Smooth muscle cell (in vitro differentiated cells): ENCODE data around the gene COBL. TPM values are rescaled to one million over a fixed set of nuclear protein-coding genes. Genes with fewer than 3 reads are reported as not detected.
A peak's percentile ranks its signal among the peaks of the same experiment; 100 is the strongest.

ENCODE experiments used
- DNase-seq: peaks from one replicate; lab custom pipeline; 2025; ENCODE audit not compliant: unreplicated experiment; lab: John Stamatoyannopoulos, UW
- H2AFZ ChIP-seq: fragments of 200-600 bp; sonication (generic); 2 replicates; pipeline ENCODE4 v1.6.0; 2016; ENCODE audit warnings: antibody characterized with exemption, low read depth, mild to moderate bottlenecking
- H3F3A ChIP-seq: fragments of 200-600 bp; sonication (generic); 2 replicates; pipeline ENCODE4 v1.6.0; 2017; ENCODE audit warnings: antibody characterized with exemption, low read depth
- H3K27ac ChIP-seq: fragments of 200-600 bp; sonication (generic); 2 replicates; pipeline ENCODE4 v1.5.1; 2016; ENCODE audit warnings: low read depth, mild to moderate bottlenecking
- H3K27me3 ChIP-seq: fragments of 200-600 bp; sonication (generic); 2 replicates; pipeline ENCODE4 v1.6.1; 2016; ENCODE audit warnings: low read depth, mild to moderate bottlenecking
- H3K36me3 ChIP-seq: fragments of 200-600 bp; sonication (generic); 2 replicates; pipeline ENCODE4 v1.5.1; 2016; ENCODE audit warnings: low read depth
- H3K4me1 ChIP-seq: fragments of 200-600 bp; sonication (generic); 2 replicates; pipeline ENCODE4 v1.5.1; 2016; ENCODE audit warnings: low read depth
- H3K4me2 ChIP-seq: fragments of 200-600 bp; sonication (generic); 2 replicates; pipeline ENCODE4 v1.6.0; 2016; ENCODE audit warnings: mild to moderate bottlenecking
- H3K4me3 ChIP-seq: fragments of 200-600 bp; sonication (generic); 2 replicates; pipeline ENCODE4 v1.5.1; 2016; ENCODE audit warnings: mild to moderate bottlenecking
- H3K79me2 ChIP-seq: fragments of 200-600 bp; sonication (generic); 2 replicates; pipeline ENCODE4 v1.6.0; 2016; ENCODE audit warnings: low read depth, mild to moderate bottlenecking
- H3K9ac ChIP-seq: fragments of 200-600 bp; sonication (generic); 2 replicates; pipeline ENCODE4 v1.6.0; 2016; ENCODE audit warnings: low read depth
- H3K9me3 ChIP-seq: fragments of 200-600 bp; sonication (generic); replicated peaks from 2 replicates; pipeline ENCODE4 v1.5.1; 2016; ENCODE audit warnings: low read depth
- H4K20me1 ChIP-seq: fragments of 200-600 bp; sonication (generic); 2 replicates; pipeline ENCODE4 v1.6.0; 2016; ENCODE audit warnings: low read depth
- CTCF ChIP-seq: fragments of 200-600 bp; sonication (generic); IDR thresholded peaks from 2 replicates; pipeline ENCODE4 v1.5.1; 2017; ENCODE audit warnings: borderline replicate concordance, mild to moderate bottlenecking, antibody characterized with exemption; ENCODE audit not compliant: insufficient read depth, poor library complexity, severe bottlenecking
- WGBS: methylation state at CpG from one replicate; pipeline ENCODE4 v1.1.7; 2016; ENCODE audit warnings: low lambda C conversion rate; 5-methylcytosine and 5-hydroxymethylcytosine counted together
- polyA plus RNA-seq: library from polyadenylated mRNA; unstranded; fragments of >200 nt; fragmentation: Nextera tagmentation; extraction: Ambion mirVana; gene quantifications from 2 replicates; pipeline ENCODE4 v1.2.1, GENCODE V29; 2016
- total RNA-seq: library from RNA; depleted of rRNA; stranded (reverse); fragments of >200 nt; gene quantifications from 2 replicates; pipeline ENCODE4 v1.2.3, GENCODE V29; 2014

COBL gene
- total and polyA plus RNA-seq, 2 experiments from 2014 or later = 0.47 to 2.8 TPM

- Histone ChIP-seq H3K79me2 (peaks cover 2% of the 10 kb centered on the region), H2AFZ (no peak overlapping the region), H3K27ac (no peak overlapping the region), H3K9ac (no peak overlapping the region), H3K4me3 (no peak overlapping the region), H4K20me1 (no peaks in the 10 kb centered on the region), H3K9me3 (no peaks in the 10 kb centered on the region), H3K36me3 (no peaks in the 10 kb centered on the region), H3K27me3 (no peaks in the 10 kb centered on the region), H3K4me1 (peaks cover 25% of the 10 kb centered on the region), H3K4me2 (no peak overlapping the region), H3F3A (no peaks in the 10 kb centered on the region)
- no peak for TF ChIP-seq CTCF
- WGBS = 36% methylated on average over 3 of the region's 3 CpGs
- DNase-seq = no peak
Observed at GRCh38 chr7:51228386-51228958, 88.1 kb downstream of the COBL start.

GRCh38 chr7:51227861-51228260, 88.7 kb downstream of the COBL start:
- no peak for TF ChIP-seq CTCF
- 61% methylated on average over 6 of the region's 6 CpGs for WGBS
- H2AFZ ChIP-seq = no peak overlapping the region
- H3K79me2 ChIP-seq = peaks cover 2% of the 10 kb centered on the region
- DNase-seq = no peak
- no peaks in the 10 kb centered on the region for H4K20me1 ChIP-seq
- no peaks in the 10 kb centered on the region for H3K9me3 ChIP-seq
- no peaks in the 10 kb centered on the region for H3K36me3 ChIP-seq
- H3K4me1 ChIP-seq = peaks cover 19% of the 10 kb centered on the region
- no peak overlapping the region for H3K27ac ChIP-seq
- no peak overlapping the region for H3K4me2 ChIP-seq
- H3K4me3 ChIP-seq = no peak overlapping the region
- H3K27me3 ChIP-seq = no peaks in the 10 kb centered on the region
- H3F3A ChIP-seq = no peaks in the 10 kb centered on the region
- H3K9ac ChIP-seq = no peak overlapping the region

DNA sequence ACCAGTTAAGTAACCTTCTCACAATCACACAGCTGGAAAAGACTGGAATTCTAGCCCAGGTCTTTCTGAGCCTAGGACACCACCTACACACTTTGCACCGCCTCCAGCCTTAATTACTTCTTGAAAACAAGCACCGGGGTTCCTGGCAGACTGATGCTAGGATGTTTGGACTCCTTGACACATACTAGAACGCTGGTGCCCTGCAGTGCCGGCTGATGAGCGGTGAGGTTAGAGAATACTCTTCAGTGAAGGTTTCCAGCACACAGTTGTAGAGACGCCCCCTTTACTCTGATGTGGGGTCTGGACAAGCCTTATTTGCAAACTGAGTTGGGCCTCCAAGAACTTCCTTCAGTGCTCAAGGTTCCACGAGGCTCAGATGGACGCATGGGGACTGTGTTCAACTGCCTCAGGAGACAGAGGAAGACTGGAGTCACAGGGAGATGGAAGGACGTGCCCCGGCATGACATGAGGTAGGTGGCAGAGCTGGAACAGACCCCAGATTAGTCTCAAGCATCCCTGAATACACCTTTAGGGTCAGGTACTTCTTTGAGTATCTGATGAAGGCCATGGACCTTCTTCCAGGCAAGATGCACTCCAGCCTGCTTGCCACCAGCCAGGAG, 89.6 kb downstream of the COBL start:
- Histone ChIP-seq H3K4me1 (peaks cover 18% of the 10 kb centered on the region), H2AFZ (no peak overlapping the region), H3K4me3 (no peak overlapping the region), H4K20me1 (no peaks in the 10 kb centered on the region), H3K9me3 (no peaks in the 10 kb centered on the region), H3F3A (no peaks in the 10 kb centered on the region), H3K4me2 (no peak overlapping the region), H3K9ac (no peak overlapping the region), H3K36me3 (no peaks in the 10 kb centered on the region), H3K79me2 (peaks cover 2% of the 10 kb centered on the region), H3K27ac (peak overlapping the region; percentile 54), H3K27me3 (no peaks in the 10 kb centered on the region)
- TF ChIP-seq CTCF = no peak
- no peak for DNase-seq
- WGBS = 92% methylated on average over 10 of the region's 10 CpGs
